HCT116 (cell line): ENCODE data around the gene GHR.

Experiments used
- CBX3 ChIP-seq: IDR thresholded peaks from 2 replicates; pipeline ENCODE4 v1.6.1; 2012; ENCODE audit warnings: low read depth
- CEBPB ChIP-seq: IDR thresholded peaks from 2 replicates; pipeline ENCODE4 v1.6.1; 2012; ENCODE audit warnings: low read depth
- CTCF ChIP-seq, 3 experiments: fragments of 200-600 bp in 1 of 3; sonication (generic) in 1 of 3; IDR thresholded peaks in 2 of 3; conservative IDR thresholded peaks in 1 of 3; 2 replicates each; pipeline ENCODE4 v1.5.1; 2012 to 2017; ENCODE audit warnings: low read depth in 2 of 3, low read length in 2 of 3, antibody characterized with exemption in 1 of 3, borderline replicate concordance in 1 of 3, control low read depth in 1 of 3, mild to moderate bottlenecking in 1 of 3, mixed read lengths in 1 of 3, mixed run types in 1 of 3, moderate library complexity in 1 of 3; ENCODE audit not compliant: insufficient read depth in 1 of 3
- EGR1 ChIP-seq: IDR thresholded peaks from 2 replicates; pipeline ENCODE4 v1.6.1; 2012; ENCODE audit warnings: low read depth
- EZH2 ChIP-seq: fragments of 200-600 bp; sonication (generic); IDR thresholded peaks from 2 replicates; pipeline ENCODE4 v1.6.1; 2017; ENCODE audit warnings: antibody characterized with exemption, mixed run types
- EZH2phosphoT487 ChIP-seq: fragments of 200-600 bp; IDR thresholded peaks from 2 replicates; pipeline ENCODE4 v1.6.1; 2018; ENCODE audit warnings: antibody characterized with exemption, borderline replicate concordance
- POLR2A ChIP-seq: IDR thresholded peaks from 2 replicates; pipeline ENCODE4 v1.7.0; 2011; ENCODE audit warnings: borderline replicate concordance; ENCODE audit not compliant: insufficient read depth, insufficient read length; ENCODE audit errors: extremely low read depth
- RAD21 ChIP-seq: IDR thresholded peaks from 2 replicates; pipeline ENCODE4 v1.6.1; 2012; ENCODE audit warnings: low read depth, mild to moderate bottlenecking
- REST ChIP-seq: IDR thresholded peaks from 2 replicates; pipeline ENCODE4 v1.6.1; 2012; ENCODE audit warnings: low read depth
- SP1 ChIP-seq: IDR thresholded peaks from 2 replicates; pipeline ENCODE4 v1.6.1; 2012; ENCODE audit warnings: low read depth

- no peak for TF ChIP-seq REST
- no peak for TF ChIP-seq CTCF (IDR thresholded peaks at IDR 0.05 in 2 of 3, conservative IDR thresholded peaks at IDR 0.05 in 1 of 3; ENCODE audit: borderline replicate concordance in 1 of 3, insufficient read depth in 1 of 3, low read depth in 2 of 3, low read length in 2 of 3)
- TF ChIP-seq EGR1, result no peak
- no peak for TF ChIP-seq SP1
- no peak for TF ChIP-seq POLR2A
- no peak for TF ChIP-seq EZH2phosphoT487
- no peak for TF ChIP-seq CEBPB
- TF ChIP-seq EZH2, result no peak
- TF ChIP-seq RAD21, result no peak
- TF ChIP-seq CBX3, result no peak
Measured at GRCh38 chr5:42552597-42552996, 129.4 kb downstream of the GHR start.
